HepG2 (cell line): ENCODE data around the gene JPH4. TPM values are rescaled to one million over a fixed set of nuclear protein-coding genes. Genes with fewer than 3 reads are reported as not detected.

Source experiments
- ARNT2 ChIP-seq: sonication (generic); formaldehyde crosslinking; IDR thresholded peaks from 2 replicates; pipeline ENCODE4 v1.8.0; 2022; ENCODE audit warnings: mild to moderate bottlenecking, low read depth, missing genetic modification reagents, moderate library complexity
- ATF2 ChIP-seq: sonication (generic); formaldehyde crosslinking; IDR thresholded peaks from 2 replicates; pipeline ENCODE4 v1.4.0; 2020; ENCODE audit warnings: missing genetic modification reagents
- CHD4 ChIP-seq: fragments of 200-600 bp; sonication (generic); IDR thresholded peaks from 2 replicates; pipeline ENCODE4 v1.7.0; 2017; ENCODE audit warnings: mild to moderate bottlenecking, low read length, borderline replicate concordance
- FIP1L1 ChIP-seq: fragments of 200-400 bp; formaldehyde crosslinking; IDR thresholded peaks from 2 replicates; pipeline ENCODE4 v1.6.1; 2018; ENCODE audit warnings: low read depth, mild to moderate bottlenecking, low read length, moderate library complexity, borderline replicate concordance; ENCODE audit not compliant: insufficient read depth
- GRHL1 ChIP-seq: sonication (generic); formaldehyde crosslinking; conservative IDR thresholded peaks from 2 replicates; pipeline ENCODE4 v1.8.0; 2022; ENCODE audit warnings: missing genetic modification reagents
- GZF1 ChIP-seq: sonication (generic); formaldehyde crosslinking; IDR thresholded peaks from 2 replicates; pipeline ENCODE4 v1.5.1; 2020; ENCODE audit warnings: mild to moderate bottlenecking, missing genetic modification reagents
- IRX3 ChIP-seq: sonication (generic); formaldehyde crosslinking; IDR thresholded peaks from 2 replicates; pipeline ENCODE4 v1.8.1; 2023; ENCODE audit warnings: mild to moderate bottlenecking, low read depth, missing genetic modification reagents, borderline replicate concordance
- KDM5B ChIP-seq: sonication (generic); formaldehyde crosslinking; IDR thresholded peaks from 2 replicates; pipeline ENCODE4 v1.4.0; 2020; ENCODE audit warnings: missing genetic modification reagents, mild to moderate bottlenecking, borderline replicate concordance
- MATR3 ChIP-seq: sonication (generic); formaldehyde crosslinking; IDR thresholded peaks from 2 replicates; pipeline ENCODE4 v1.4.0; 2020; ENCODE audit warnings: missing genetic modification reagents
- MEF2D ChIP-seq: sonication (generic); formaldehyde crosslinking; IDR thresholded peaks from 2 replicates; pipeline ENCODE4 v1.5.1; 2020; ENCODE audit warnings: mild to moderate bottlenecking, missing genetic modification reagents
- SMARCC2 ChIP-seq: fragments of 450-650 bp; IDR thresholded peaks from 2 replicates; pipeline ENCODE4 v1.6.1; 2017; ENCODE audit warnings: antibody characterized with exemption, mild to moderate bottlenecking
- ZNF33B ChIP-seq: sonication (generic); formaldehyde crosslinking; IDR thresholded peaks from 2 replicates; pipeline ENCODE4 v1.5.1; 2020; ENCODE audit warnings: mild to moderate bottlenecking, missing genetic modification reagents
- ZNF44 ChIP-seq: sonication (generic); formaldehyde crosslinking; IDR thresholded peaks from 2 replicates; pipeline ENCODE4 v1.5.1; 2020; ENCODE audit warnings: mild to moderate bottlenecking, missing genetic modification reagents
- ZNF460 ChIP-seq: sonication (generic); formaldehyde crosslinking; IDR thresholded peaks from 2 replicates; pipeline ENCODE4 v1.5.1; 2020; ENCODE audit warnings: missing genetic modification reagents, mild to moderate bottlenecking, borderline replicate concordance
- ZNF605 ChIP-seq: sonication (generic); formaldehyde crosslinking; IDR thresholded peaks from 2 replicates; pipeline ENCODE4 v1.8.0; 2022; ENCODE audit warnings: mild to moderate bottlenecking, missing genetic modification reagents
- ZNF629 ChIP-seq: sonication (generic); formaldehyde crosslinking; conservative IDR thresholded peaks from 2 replicates; pipeline ENCODE4 v1.5.0; 2020; ENCODE audit warnings: missing genetic modification reagents
- ZNF644 ChIP-seq: IDR thresholded peaks from 2 replicates; pipeline ENCODE4 v1.6.1; 2016; ENCODE audit warnings: low read depth
- polyA plus RNA-seq, 8 experiments: library from polyadenylated mRNA; depleted of rRNA in 3 of 8; stranded (reverse) in 7 of 8; unstranded in 1 of 8; fragments of >200 nt; fragmentation: Illumina TruSeq in 4 of 8; extraction: Trizol in 4 of 8; gene quantifications; 2 replicates each; pipeline versions ENCODE4 v1.2.1 to v1.2.3, GENCODE V29; 2011 to 2016; ENCODE audit warnings: low read depth in 4 of 8, missing spikeins in 1 of 8, mixed read lengths in 1 of 8; ENCODE audit not compliant: insufficient read depth in 1 of 8
- total RNA-seq, 5 experiments: library from RNA; depleted of rRNA; stranded (reverse); fragments of >200 nt; fragmentation: Illumina TruSeq; extraction: Trizol; gene quantifications; 2 replicates each; pipeline ENCODE4 v1.2.3, GENCODE V29; 2016; ENCODE audit warnings: low read depth in 1 of 5
- TF ChIP-seq, protein P1 (sequence below): sonication (generic); formaldehyde crosslinking; IDR thresholded peaks from 2 replicates; pipeline ENCODE4 v1.5.0; 2020; ENCODE audit warnings: mild to moderate bottlenecking, missing genetic modification reagents
- TF ChIP-seq, protein P2 (sequence below): IDR thresholded peaks from 2 replicates; pipeline ENCODE4 v1.6.1; 2016
- TF ChIP-seq, protein P3 (sequence below): sonication (generic); formaldehyde crosslinking; IDR thresholded peaks from 2 replicates; pipeline ENCODE4 v1.8.0; 2022; ENCODE audit warnings: mild to moderate bottlenecking, missing genetic modification reagents; ENCODE audit not compliant: insufficient replicate concordance

The JPH4 gene
- total and polyA plus RNA-seq, 2 of the 13 experiments (the other 11 are each of a cell fraction or from before 2014, with no cell fraction given), result 0.08 to 0.22 TPM

DNA sequence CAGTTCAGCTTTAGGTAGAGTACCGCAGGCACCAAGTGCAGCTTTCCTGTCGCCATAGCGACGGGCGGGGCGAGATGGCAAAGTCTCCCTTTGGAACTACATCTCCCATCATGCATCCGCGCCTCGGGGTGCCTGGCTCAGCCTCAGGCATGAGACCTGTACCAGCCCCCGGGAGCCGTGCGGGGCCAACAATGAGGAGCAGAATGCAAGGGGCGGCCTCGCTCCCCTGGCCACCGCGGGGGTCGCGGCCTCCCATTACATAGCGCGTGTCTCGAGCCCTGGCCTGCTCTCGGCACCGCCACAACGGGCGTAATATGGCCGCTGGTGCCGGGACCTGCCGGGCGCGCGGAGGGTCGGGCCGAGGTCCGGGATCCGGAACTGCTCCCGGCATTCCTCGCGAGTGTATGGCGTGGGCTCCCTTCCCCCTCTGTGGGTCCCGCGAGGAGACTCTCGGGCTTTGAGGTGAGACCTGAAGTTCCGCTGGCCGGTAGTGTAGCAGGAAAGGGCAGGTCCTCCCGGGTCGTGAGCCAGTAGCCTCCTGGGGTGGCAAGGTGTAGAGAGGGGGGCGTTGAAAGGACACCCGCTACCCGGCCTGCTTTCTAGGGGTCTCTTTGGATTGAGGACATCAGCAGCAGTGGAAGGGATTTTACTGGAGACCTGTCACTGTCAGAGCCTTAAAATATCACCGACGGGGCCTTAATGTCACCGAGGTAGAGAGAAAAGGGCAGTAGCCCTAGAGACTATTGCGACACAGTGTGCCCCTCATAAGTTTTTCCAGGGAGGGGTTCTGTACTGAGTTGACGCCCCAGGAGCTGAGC is 22.5 kb downstream of the JPH4 start, which contains the start of gene THTPA (continued):
- TF ChIP-seq FIP1L1 (peak; percentile 99), MEF2D (CRISPR knock-in tag) (peak; percentile 96), MATR3 (CRISPR knock-in tag) (no peak; the same call in none of the 2 replicates), IRX3 (CRISPR knock-in tag) (peak; percentile 95; the same call in 1 of the 2 replicates), ZNF629 (CRISPR knock-in tag) (peak; percentile 69), KDM5B (CRISPR knock-in tag) (peak; percentile 99), SMARCC2 (no peak), ZNF44 (CRISPR knock-in tag) (peak; percentile 99; the same call in 1 of the 2 replicates), CHD4 (peak; percentile 54; the same call in 1 of the 2 replicates), GRHL1 (CRISPR knock-in tag) (no peak), ZNF33B (CRISPR knock-in tag) (peak; percentile 99), ZNF644 (CRISPR knock-in tag) (0 out of 2 replicates have a peak, but pooled peaks have one; percentile 43), ZNF605 (peak; percentile 100), ZNF460 (CRISPR knock-in tag) (peak; percentile 84; the same call in 1 of the 2 replicates), ARNT2 (peak; percentile 99), ATF2 (CRISPR knock-in tag) (peak; percentile 98), GZF1 (CRISPR knock-in tag) (peak; percentile 93; the same call in 1 of the 2 replicates)
- TF ChIP-seq, protein P1, sequence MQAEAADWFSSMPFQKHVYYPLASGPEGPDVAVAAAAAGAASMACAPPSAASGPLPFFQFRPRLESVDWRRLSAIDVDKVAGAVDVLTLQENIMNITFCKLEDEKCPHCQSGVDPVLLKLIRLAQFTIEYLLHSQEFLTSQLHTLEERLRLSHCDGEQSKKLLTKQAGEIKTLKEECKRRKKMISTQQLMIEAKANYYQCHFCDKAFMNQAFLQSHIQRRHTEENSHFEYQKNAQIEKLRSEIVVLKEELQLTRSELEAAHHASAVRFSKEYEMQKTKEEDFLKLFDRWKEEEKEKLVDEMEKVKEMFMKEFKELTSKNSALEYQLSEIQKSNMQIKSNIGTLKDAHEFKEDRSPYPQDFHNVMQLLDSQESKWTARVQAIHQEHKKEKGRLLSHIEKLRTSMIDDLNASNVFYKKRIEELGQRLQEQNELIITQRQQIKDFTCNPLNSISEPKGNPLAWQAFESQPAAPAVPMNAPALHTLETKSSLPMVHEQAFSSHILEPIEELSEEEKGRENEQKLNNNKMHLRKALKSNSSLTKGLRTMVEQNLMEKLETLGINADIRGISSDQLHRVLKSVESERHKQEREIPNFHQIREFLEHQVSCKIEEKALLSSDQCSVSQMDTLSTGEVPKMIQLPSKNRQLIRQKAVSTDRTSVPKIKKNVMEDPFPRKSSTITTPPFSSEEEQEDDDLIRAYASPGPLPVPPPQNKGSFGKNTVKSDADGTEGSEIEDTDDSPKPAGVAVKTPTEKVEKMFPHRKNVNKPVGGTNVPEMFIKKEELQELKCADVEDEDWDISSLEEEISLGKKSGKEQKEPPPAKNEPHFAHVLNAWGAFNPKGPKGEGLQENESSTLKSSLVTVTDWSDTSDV, result peak; percentile 98
- TF ChIP-seq, protein P2, sequence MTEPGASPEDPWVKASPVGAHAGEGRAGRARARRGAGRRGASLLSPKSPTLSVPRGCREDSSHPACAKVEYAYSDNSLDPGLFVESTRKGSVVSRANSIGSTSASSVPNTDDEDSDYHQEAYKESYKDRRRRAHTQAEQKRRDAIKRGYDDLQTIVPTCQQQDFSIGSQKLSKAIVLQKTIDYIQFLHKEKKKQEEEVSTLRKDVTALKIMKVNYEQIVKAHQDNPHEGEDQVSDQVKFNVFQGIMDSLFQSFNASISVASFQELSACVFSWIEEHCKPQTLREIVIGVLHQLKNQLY (CRISPR knock-in tag), result peak; percentile 41; the same call in 1 of the 2 replicates
- TF ChIP-seq, protein P3, sequence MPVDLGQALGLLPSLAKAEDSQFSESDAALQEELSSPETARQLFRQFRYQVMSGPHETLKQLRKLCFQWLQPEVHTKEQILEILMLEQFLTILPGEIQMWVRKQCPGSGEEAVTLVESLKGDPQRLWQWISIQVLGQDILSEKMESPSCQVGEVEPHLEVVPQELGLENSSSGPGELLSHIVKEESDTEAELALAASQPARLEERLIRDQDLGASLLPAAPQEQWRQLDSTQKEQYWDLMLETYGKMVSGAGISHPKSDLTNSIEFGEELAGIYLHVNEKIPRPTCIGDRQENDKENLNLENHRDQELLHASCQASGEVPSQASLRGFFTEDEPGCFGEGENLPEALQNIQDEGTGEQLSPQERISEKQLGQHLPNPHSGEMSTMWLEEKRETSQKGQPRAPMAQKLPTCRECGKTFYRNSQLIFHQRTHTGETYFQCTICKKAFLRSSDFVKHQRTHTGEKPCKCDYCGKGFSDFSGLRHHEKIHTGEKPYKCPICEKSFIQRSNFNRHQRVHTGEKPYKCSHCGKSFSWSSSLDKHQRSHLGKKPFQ (CRISPR knock-in tag), result peak; percentile 96
